Colon (tissue), 2 donors: Measurements from ENCODE around the gene LIG1.
"Not testable (repeated sequence)": the region's sequence is repeated elsewhere in the genome, so short reads cannot be mapped to it uniquely, and the experiment has no call there.

ENCODE experiments used
- FAIRE-seq: peaks from 2 replicates; lab custom pipeline; 2012; peaks lifted over from hg19 to GRCh38; lab: Jason Lieb, UNC
- donor health status: control.
- donor health status: control.

Gene LIG1

DNA sequence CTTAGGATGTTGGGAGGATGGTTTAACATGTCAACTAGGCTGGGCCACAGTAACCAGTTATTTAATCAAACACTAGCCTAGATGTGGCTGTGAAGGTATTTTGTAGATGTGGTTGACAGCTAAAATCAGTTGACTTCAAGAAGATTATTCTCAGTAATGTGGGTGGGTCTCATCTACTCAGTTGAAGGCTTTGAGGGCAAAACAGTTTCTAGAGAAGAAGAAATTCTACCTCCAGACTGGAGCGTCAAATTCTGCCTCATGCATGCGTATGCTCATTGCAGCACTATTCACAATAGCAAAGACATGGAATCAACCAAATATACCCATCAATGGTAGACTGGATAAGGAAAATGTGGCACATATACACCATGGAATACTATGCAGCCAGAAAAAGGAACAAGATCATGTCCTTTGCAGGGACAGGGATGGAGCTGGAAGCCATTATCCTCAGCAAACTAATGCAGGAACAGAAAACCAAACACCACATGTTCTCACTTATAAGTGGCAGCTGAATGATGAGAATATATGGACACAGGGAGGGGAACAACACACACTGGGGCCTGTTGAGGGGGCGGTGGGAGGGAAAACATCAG lies 99.9 kb downstream of the LIG1 start:
- FAIRE-seq = not testable (repeated sequence)

DNA sequence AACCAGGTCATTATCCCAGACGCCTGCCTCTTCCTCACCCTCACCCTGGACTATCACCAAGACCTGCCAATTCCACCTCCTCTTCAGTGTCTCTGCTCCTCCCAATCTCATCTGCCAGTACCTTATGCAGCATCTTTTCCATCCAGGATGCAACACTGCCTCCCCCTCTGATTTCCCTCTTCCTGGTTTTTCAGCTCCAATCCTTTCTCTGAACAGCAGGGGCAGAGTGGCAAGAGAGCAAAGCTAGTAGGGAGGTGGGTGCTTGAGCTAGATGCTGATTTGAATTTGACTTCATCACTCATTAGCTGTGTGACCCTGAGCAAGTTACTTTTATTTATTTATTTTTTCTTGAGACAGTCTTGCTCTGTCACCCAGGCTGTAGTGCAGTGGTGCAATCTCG lies 100.7 kb downstream of the LIG1 start:
- FAIRE-seq = no peak
